GM21786 (cell line): ENCODE results near the gene SPR.
"Not testable (repeated sequence)": the region's sequence is repeated elsewhere in the genome, so short reads cannot be mapped to it uniquely, and the experiment has no call there.

ENCODE experiments used
- ATAC-seq: cut with Tn5 transposase; IDR thresholded peaks from one replicate; pipeline ENCODE4 v1.9.1; 2021; ENCODE audit not compliant: unreplicated experiment

Gene SPR

GRCh38 chr2:72888438-72889202 lies 1.4 kb downstream of the SPR start:
- ATAC-seq, result no peak

GRCh38 chr2:72889991-72890390 lies 2.8 kb downstream of the SPR start:
- no peak for ATAC-seq

DNA sequence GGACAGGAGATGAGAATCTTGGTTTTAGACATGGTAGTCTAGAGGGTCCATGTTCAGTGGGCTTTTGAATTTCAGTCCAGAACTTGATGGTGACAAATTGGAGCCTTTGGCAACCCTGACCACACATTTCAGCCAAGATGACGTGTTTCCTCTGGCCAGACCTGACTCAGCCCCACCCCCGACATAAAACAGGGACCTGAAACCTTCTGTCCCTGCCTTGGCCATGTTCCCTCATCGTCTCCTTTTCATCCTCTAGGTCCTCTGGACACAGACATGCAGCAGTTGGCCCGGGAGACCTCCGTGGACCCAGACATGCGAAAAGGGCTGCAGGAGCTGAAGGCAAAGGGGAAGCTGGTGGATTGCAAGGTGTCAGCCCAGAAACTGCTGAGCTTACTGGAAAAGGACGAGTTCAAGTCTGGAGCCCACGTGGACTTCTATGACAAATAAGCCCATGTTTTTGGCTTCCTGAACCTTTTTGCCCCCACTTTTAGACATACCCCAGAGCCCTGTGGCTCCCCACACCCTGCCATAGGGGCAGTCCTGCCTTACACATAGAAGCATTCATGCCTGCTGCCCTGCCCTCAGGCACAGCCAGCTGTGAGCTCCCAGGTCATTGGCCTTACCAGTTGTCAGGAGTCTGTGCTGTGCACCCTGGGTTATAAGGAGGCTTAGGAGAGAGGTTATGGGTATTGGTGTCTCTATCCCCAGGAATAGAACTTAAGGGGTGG lies 4.0 kb downstream of the SPR start:
- ATAC-seq, result no peak

- ATAC-seq, result peak; percentile 53
Observed at GRCh38 chr2:72892506-72893173, 5.4 kb downstream of the SPR start.

- ATAC-seq, result peak; percentile 71
Observed at GRCh38 chr2:72893594-72894319, 6.5 kb downstream of the SPR start.

DNA sequence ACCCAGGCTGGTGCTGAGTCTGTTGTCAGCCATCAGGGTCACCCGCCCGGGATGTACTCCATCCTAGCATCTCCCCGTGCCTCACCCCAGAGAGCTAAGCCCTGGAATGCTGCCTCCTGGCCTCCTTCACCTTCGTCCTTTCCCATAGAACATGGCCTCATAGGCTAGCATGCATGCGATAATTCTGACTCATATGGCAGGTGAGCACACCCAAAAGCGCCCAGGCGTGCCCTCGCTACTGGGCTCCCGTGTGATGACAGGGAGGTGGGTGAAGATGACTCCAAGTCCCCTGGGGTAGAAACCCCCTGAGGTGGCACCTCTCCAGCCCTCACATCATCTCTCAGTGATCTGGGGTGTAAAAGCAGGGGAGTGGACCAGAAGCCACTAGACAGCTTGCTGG lies 7.3 kb downstream of the SPR start:
- ATAC-seq, result no peak

GRCh38 chr2:72895154-72895553 lies 7.9 kb downstream of the SPR start:
- no peak for ATAC-seq

GRCh38 chr2:72895759-72896281 lies 8.6 kb downstream of the SPR start:
- ATAC-seq, result no peak

DNA sequence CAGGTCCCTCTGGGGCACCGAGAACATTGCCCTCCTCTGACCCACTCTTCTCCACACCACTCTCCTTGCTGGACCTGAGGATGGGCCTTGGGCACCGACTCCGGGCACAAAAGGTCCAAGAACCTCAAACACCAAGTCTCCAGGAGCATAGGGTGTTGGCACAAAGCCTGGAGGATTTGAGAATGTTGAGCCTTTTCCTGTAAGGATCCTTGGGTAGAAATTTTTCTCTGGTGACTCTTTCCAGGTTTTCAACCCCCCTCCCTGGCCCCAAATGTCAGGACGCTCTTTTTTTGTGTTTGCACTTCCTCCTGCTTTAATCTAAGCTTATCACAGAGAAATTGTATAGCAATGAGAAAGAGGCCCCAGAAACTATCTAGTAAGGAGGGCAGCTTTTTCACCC lies 9.2 kb downstream of the SPR start:
- no peak for ATAC-seq

- no peak for ATAC-seq
Observed at GRCh38 chr2:72897785-72898584, 10.8 kb downstream of the SPR start.

DNA sequence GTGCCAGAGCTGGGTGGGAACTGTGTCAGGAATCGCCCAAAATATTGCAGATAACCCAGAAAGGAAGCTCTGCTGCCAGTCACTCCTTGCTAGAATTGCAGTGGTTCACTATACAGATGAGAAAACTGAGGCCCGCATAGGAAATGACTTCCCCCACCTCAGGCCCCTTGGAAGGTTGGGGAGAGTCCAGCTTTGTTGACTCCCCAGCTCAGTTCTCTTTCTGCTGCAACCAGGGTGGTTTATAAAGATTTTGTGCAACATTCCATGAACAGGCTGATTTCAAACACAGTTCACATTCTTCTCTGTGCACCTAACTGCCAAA lies 11.3 kb downstream of the SPR start:
- ATAC-seq, result no peak

GRCh38 chr2:72900191-72900825 lies 13.1 kb downstream of the SPR start:
- no peak for ATAC-seq

DNA sequence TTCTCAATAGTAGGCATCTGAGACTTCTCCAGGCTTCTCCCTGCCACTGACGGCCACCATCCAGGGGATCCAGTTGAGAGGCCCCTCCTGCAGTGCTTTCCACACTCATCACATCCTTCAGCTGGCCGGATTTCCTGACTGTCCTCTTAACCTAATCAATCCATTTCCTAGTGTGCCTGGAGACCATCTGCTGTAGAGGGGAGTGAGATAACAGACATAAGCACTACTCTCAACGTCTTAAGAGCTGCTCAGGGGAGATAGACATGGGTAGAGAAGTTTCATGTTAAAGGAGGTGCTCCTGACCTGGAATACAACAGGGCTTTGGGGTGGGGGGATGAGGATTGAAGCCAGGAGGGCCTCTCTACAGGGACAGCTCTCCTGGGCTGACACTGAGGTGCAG lies 14.2 kb downstream of the SPR start:
- no peak for ATAC-seq

GRCh38 chr2:72907369-72907768 lies 20.2 kb downstream of the SPR start:
- not testable (repeated sequence) for ATAC-seq

DNA sequence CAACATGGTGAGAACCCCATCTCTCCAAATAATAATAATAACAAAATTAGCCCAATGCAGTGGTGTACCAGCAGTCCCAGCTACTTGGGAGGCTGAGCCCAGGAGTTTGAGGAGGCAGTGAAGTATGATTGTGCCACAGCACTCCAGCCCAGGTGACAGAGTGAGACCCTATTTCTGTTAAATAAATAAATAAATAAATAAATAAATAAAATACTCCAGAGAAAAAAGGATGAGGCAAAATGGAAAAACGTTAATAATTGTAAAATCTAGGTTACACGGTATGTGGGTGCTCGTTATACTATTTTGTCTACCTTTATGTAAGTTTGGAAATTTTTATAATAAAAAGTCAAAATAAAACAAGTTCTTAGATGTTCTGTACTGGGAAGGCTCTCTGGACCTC lies 21.5 kb downstream of the SPR start:
- no peak for ATAC-seq

DNA sequence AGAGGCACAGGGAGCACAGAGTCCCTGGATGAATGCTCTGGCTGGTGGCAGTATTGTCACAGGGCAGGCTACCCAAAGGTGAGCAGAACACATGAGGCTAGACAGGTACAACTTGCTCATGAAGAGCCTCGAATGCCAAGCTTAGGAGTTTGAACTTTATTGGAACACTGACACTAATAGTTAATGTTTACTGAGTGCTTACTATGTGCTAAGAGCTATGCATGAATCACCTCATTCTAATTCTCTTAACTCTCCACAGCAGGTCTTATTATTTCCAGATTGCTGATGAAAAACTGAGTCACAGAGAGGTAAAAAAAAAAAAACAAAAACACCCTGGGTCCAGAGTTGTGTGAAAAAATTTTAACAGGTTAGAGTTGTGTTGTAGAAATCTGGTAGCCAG lies 24.0 kb downstream of the SPR start:
- no peak for ATAC-seq

- no peak for ATAC-seq
Observed at GRCh38 chr2:72913486-72914205, 26.4 kb downstream of the SPR start.

DNA sequence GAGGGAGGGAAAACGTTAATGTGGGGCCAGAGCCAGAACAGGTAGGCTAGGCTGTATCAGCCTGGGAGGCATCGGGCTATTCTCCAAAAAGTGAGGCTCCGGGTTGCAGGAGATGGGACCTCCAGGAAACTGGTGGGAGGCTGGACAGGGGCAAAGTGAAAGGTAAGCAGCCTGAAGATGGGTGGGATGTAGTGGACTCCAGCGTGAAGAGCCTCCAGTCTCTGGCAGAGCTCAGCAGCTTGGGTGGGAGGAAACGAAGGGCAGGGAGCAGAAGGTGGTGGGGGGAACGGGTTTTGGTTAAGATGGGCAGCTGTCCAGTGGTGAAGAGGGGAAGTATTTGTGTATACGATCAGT lies 27.0 kb downstream of the SPR start:
- ATAC-seq, result no peak

DNA sequence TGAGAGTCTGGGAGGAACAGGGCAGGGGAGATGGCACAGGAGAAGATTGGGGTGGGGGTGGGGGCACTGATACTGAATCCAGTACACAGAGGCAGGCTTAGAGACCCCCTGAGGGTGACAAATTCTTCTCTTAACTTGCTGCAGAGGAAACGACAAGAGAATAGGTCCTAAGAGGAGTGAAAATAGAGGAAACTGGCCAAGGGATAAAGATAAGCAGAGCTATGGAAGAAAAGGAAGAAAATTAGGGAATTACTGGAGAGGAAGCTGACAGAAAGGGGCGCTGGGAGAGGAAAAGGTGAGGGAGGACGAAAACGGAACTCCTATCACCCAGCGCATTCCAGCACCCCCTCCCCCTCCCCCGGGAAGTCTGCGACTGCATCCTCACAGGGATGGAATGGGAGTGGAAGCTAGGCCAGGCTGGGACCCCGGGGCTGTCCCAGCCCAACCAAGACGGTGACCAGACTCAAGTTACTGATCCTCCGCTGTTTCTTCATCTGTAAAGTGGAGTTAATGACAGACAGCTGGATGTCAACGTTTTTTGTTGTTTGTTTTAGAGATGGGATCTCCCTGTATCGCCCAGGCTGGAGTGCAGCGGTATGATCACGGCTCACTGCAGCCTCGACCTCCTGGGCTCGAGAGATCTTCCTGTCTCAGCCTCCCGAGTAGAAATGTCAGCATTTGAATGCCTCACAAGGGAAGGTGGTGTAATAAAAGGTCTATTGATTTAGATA lies 27.5 kb downstream of the SPR start:
- no peak for ATAC-seq
